CD4-positive, alpha-beta memory T cell (primary cell): ENCODE measurements around the gene TSGA10IP. TPM values are rescaled to one million over a fixed set of nuclear protein-coding genes. Genes with fewer than 3 reads are reported as not detected.
A peak's percentile ranks its signal among the peaks of the same experiment; 100 is the strongest.

Experiments used
- CTCF ChIA-PET: fragments of 350-600 bp; sonication (Branson Sonifier 250); formaldehyde crosslinking; loops from one replicate; lab custom pipeline; 2021; ENCODE audit warnings: inconsistent platforms; ENCODE audit not compliant: partially characterized antibody; lab: Charles Lee
- POLR2A ChIA-PET: fragments of 350-600 bp; sonication (Branson Sonifier 250); formaldehyde crosslinking; loops from one replicate; lab custom pipeline; 2021; ENCODE audit not compliant: partially characterized antibody; lab: Charles Lee
- DNase-seq, 5 donors: peaks; one replicate each; pipeline versions ENCODE4 v3.0.0 to v3.0.0-alpha.2; 2020 to 2022; ENCODE audit warnings: mixed read lengths in 1 of 5
- H3K27ac ChIP-seq: one replicate; pipeline ENCODE4 v1.7.0; 2013; ENCODE audit warnings: low read depth, low read length
- H3K27me3 ChIP-seq: 2 replicates; pipeline ENCODE4 v1.7.0; 2013; ENCODE audit warnings: mild to moderate bottlenecking, low read length, moderate library complexity; ENCODE audit not compliant: insufficient read depth
- H3K36me3 ChIP-seq: 2 replicates; pipeline ENCODE4 v1.7.0; 2013; ENCODE audit warnings: mild to moderate bottlenecking, low read length, moderate library complexity; ENCODE audit not compliant: insufficient read depth
- H3K4me1 ChIP-seq: 2 replicates; pipeline ENCODE4 v1.7.0; 2013; ENCODE audit warnings: mild to moderate bottlenecking, low read length, moderate library complexity; ENCODE audit not compliant: insufficient read depth
- H3K4me3 ChIP-seq, 2 donors: one replicate each; pipeline ENCODE4 v1.7.0; 2013; ENCODE audit warnings: low read length in 2 of 2, mild to moderate bottlenecking in 1 of 2
- H3K9me3 ChIP-seq, 2 donors: one replicate each; pipeline ENCODE4 v1.7.0; 2013; ENCODE audit warnings: low read length in 2 of 2, control low read depth in 1 of 2; ENCODE audit not compliant: control insufficient read depth in 1 of 2
- H3K27ac Mint-ChIP-seq, 7 donors: one replicate each; pipeline ENCODE4 v1.8.0; 2020 to 2021; ENCODE audit warnings: mixed read lengths in 7 of 7, mild to moderate bottlenecking in 6 of 7, inconsistent platforms in 3 of 7, moderate library complexity in 3 of 7
- H3K27me3 Mint-ChIP-seq, 2 donors: one replicate each; pipeline ENCODE4 v1.8.0; 2020 to 2021; ENCODE audit warnings: mixed read lengths in 2 of 2
- H3K36me3 Mint-ChIP-seq, 2 donors: one replicate each; pipeline ENCODE4 v1.8.0; 2020 to 2021; ENCODE audit warnings: mixed read lengths in 2 of 2, inconsistent platforms in 1 of 2, mild to moderate bottlenecking in 1 of 2
- H3K4me1 Mint-ChIP-seq, 4 donors: one replicate each; pipeline ENCODE4 v1.8.0; 2020 to 2021; ENCODE audit warnings: mixed read lengths in 4 of 4, mild to moderate bottlenecking in 1 of 4
- H3K4me3 Mint-ChIP-seq, 8 donors: one replicate each; pipeline ENCODE4 v1.8.0; 2020 to 2021; ENCODE audit warnings: mixed read lengths in 8 of 8, mild to moderate bottlenecking in 7 of 8, moderate library complexity in 6 of 8, inconsistent platforms in 3 of 8
- H3K9me3 Mint-ChIP-seq, 8 donors: one replicate each; pipeline ENCODE4 v1.8.0; 2020 to 2021; ENCODE audit warnings: mixed read lengths in 8 of 8, mild to moderate bottlenecking in 5 of 8, inconsistent platforms in 3 of 8, moderate library complexity in 1 of 8
- intact Hi-C: fragments of 100-400 bp; cut with micrococcal nuclease; formaldehyde crosslinking; loops from one replicate; pipeline ENCODE4 v1.15.1; 2023
- polyA plus RNA-seq, 2 donors: library from polyadenylated mRNA; unstranded; fragments of 300-500 nt; fragmentation: Illumina TruSeq; gene quantifications; one replicate each; pipeline ENCODE4 v1.2.3, GENCODE V29; 2021
- total RNA-seq, 2 experiments: library from RNA; stranded (reverse); gene quantifications; one replicate each; pipeline ENCODE4 v1.2.3, GENCODE V29; 2021

The TSGA10IP gene
- total and polyA plus RNA-seq, 4 experiments from 2014 or later = not detected

DNA sequence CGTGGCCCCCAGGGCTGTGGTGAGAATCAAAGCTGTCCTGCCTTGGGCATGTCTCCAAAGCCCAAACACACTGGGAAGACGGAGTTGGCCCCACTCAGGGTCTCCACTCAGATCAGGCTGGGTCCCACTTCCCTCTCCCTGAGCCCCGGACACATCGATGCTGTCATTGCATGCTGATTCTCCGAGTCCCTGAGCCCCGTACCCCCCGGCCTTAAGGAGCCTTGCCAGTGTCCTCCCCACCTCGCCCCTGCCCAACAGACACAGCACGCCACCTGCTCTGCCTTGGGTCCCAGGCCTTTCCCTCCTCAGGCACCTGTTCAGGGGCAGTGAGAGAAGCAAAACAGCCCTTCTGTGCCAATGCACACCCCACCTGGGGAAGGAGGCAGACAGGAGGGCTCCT, 42.1 kb downstream of the TSGA10IP start:
- POLR2A ChIA-PET = interaction anchor here (1.5 kb wide), 1 partner anchor 276 kb away, joined by 6 read pairs; the partner anchor contains the start of gene KAT5
- peak in 1 of 5 donors; percentile 29 for DNase-seq
- Histone ChIP-seq H3K9me3 (no peaks in the 10 kb centered on the region), H3K4me3 (no peak overlapping the region), H3K27ac (no peak overlapping the region), H3K27me3 (no peaks in the 10 kb centered on the region), H3K36me3 (no peaks in the 10 kb centered on the region), H3K4me1 (peaks cover 6% of the 10 kb centered on the region)
- intact Hi-C loops = no loop called here
- Mint-ChIP-seq H3K36me3 (peaks cover 0 to 3% of the 10 kb centered on the region in 2 donors), H3K27me3 (no peaks in the 10 kb centered on the region), H3K4me3 (no peak overlapping the region), H3K9me3 (no peaks in the 10 kb centered on the region), H3K27ac (peak overlapping the region in 1 of 7 donors; percentile 77), H3K4me1 (peaks cover 5 to 7% (median 6%) of the 10 kb centered on the region in 4 donors)
- CTCF ChIA-PET = interaction anchor here (13.9 kb wide), 1 partner anchor 100 kb away, joined by 255 read pairs; the partner anchor contains the start of genes CCDC85B and FIBP

- Histone ChIP-seq H3K27ac (no peak overlapping the region), H3K4me3 (no peak overlapping the region), H3K27me3 (no peaks in the 10 kb centered on the region), H3K4me1 (peaks cover 6% of the 10 kb centered on the region), H3K36me3 (no peaks in the 10 kb centered on the region), H3K9me3 (no peaks in the 10 kb centered on the region)
- Mint-ChIP-seq H3K4me1 (peaks cover 5 to 7% (median 6%) of the 10 kb centered on the region in 4 donors), H3K9me3 (no peaks in the 10 kb centered on the region), H3K27ac (peak overlapping the region; percentile 68 to 95 (median 86)), H3K27me3 (no peaks in the 10 kb centered on the region), H3K36me3 (peaks cover 0 to 3% of the 10 kb centered on the region in 2 donors), H3K4me3 (peak overlapping the region in 1 of 8 donors; percentile 3)
- intact Hi-C loops = loop anchor here (1.0 kb wide), 8 partner anchors 33 to 283 kb away; partner anchors contain the start of genes AP5B1, FIBP and KAT5
- ChIA-PET CTCF (interaction anchor here (0.7 to 13.9 kb wide), 13 partner anchors 9 to 277 kb away, joined by 3 to 255 read pairs (median 4); partner anchors contain the start of genes CCDC85B, FIBP and KAT5), POLR2A (interaction anchor here (0.7 to 2.9 kb wide), 7 partner anchors 70 to 277 kb away, joined by 3 to 18 read pairs (median 6); partner anchors contain the start of genes C11orf68, CCDC85B, DRAP1 and FIBP)
- DNase-seq = peak; percentile 92 to 94 (median 93)
These were observed 43.7 kb downstream of the TSGA10IP start for GRCh38 chr11:65988791-65989592.

- no peaks in the 10 kb centered on the region for H3K9me3 Mint-ChIP-seq
- peaks cover 2% of the 10 kb centered on the region for H3K36me3 ChIP-seq
- H3K4me3 ChIP-seq = no peak overlapping the region
- intact Hi-C loops = no loop called here
- ChIA-PET POLR2A (interaction anchor here (1.5 to 1.6 kb wide), 2 partner anchors 91 to 104 kb away, joined by 4 read pairs; partner anchors contain the start of genes FIBP and FOSL1), CTCF (interaction anchor here (0.8 to 13.9 kb wide), 9 partner anchors 9 to 280 kb away, joined by 3 to 255 read pairs (median 3); partner anchors contain the start of genes BANF1, CCDC85B, EIF1AD and FIBP)
- H3K27ac Mint-ChIP-seq = peak overlapping the region in 4 of 7 donors; percentile 28 to 78 (median 44)
- no peaks in the 10 kb centered on the region for H3K9me3 ChIP-seq
- no peaks in the 10 kb centered on the region for H3K27me3 Mint-ChIP-seq
- H3K4me1 Mint-ChIP-seq = peaks cover 5 to 7% (median 7%) of the 10 kb centered on the region in 4 donors
- peaks cover 6% of the 10 kb centered on the region for H3K4me1 ChIP-seq
- H3K4me3 Mint-ChIP-seq = no peak overlapping the region
- peaks cover 10 to 16% of the 10 kb centered on the region in 2 donors for H3K36me3 Mint-ChIP-seq
- H3K27me3 ChIP-seq = no peaks in the 10 kb centered on the region
- no peak overlapping the region for H3K27ac ChIP-seq
- DNase-seq = no peak
These were observed 46.8 kb downstream of the TSGA10IP start for GRCh38 chr11:65992056-65992455.

DNA sequence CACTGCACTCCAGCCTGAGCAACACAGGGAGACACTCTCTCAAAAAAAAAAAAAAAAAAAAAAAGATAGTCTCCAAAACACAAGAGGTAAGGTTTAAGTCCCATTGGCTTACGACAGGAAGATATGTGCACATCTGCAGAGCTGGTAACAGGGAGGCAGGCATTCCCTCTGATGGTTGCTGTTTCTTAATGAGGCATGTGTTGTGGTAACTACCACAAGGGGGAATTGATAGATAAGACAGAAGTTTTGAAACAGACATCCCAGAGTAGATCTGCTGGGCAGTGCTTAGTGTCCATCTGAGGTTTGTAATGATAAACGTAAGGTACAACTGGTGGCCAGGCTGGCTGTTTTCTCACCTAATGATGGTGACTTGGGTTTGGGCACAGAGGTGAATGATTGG, 52.0 kb downstream of the TSGA10IP start:
- H3K36me3 ChIP-seq = peaks cover 37% of the 10 kb centered on the region
- peak in 1 of 5 donors; percentile 16 for DNase-seq
- H3K9me3 ChIP-seq = no peaks in the 10 kb centered on the region
- peaks cover 8 to 32% (median 17%) of the 10 kb centered on the region in 4 donors for H3K4me1 Mint-ChIP-seq
- H3K4me3 ChIP-seq = no peak overlapping the region
- peak overlapping the region in 1 of 8 donors; percentile 53 for H3K4me3 Mint-ChIP-seq
- peaks cover 17% of the 10 kb centered on the region for H3K4me1 ChIP-seq
- ChIA-PET CTCF (interaction anchor here (2.0 kb wide), 1 partner anchor 113 kb away, joined by 6 read pairs; no protein-coding TSS in a partner anchor), POLR2A (no interaction called here)
- H3K27me3 ChIP-seq = no peaks in the 10 kb centered on the region
- H3K27ac ChIP-seq = no peak overlapping the region
- no peaks in the 10 kb centered on the region for H3K9me3 Mint-ChIP-seq
- peaks cover 30 to 58% of the 10 kb centered on the region in 2 donors for H3K36me3 Mint-ChIP-seq
- H3K27me3 Mint-ChIP-seq = no peaks in the 10 kb centered on the region
- intact Hi-C loops = no loop called here
- peak overlapping the region in 3 of 7 donors; percentile 5 to 71 (median 35) for H3K27ac Mint-ChIP-seq

GRCh38 chr11:66001942-66002647, 56.8 kb downstream of the TSGA10IP start, which contains the start of the genes BANF1 and EIF1AD:
Gene BANF1, plus strand, starts transcription at chr11:66002503. Its CDS starts 748 bp downstream, at chr11:66003251.
Gene EIF1AD, minus strand, starts transcription at chr11:66002157. Its CDS starts 1,768 bp downstream, at chr11:66000389.
- H3K9me3 ChIP-seq = no peaks in the 10 kb centered on the region
- peaks cover 12 to 49% (median 27%) of the 10 kb centered on the region in 4 donors for H3K4me1 Mint-ChIP-seq
- peaks cover 26% of the 10 kb centered on the region for H3K4me1 ChIP-seq
- peak within 1 kb of the TSS; percentile 96 to 99 (median 99) for H3K27ac Mint-ChIP-seq
- H3K27ac ChIP-seq = peak within 1 kb of the TSS; percentile 87
- peak within 1 kb of the TSS; percentile 68 to 82 for H3K4me3 ChIP-seq
- intact Hi-C loops = loop anchor here (1.0 to 2.0 kb wide), 8 partner anchors 41 to 432 kb away; partner anchors contain the start of genes CFL1, PCNX3, SART1 and SF3B2
- no peaks in the 10 kb centered on the region for H3K9me3 Mint-ChIP-seq
- peak within 1 kb of the TSS; percentile 94 to 100 (median 99) for H3K4me3 Mint-ChIP-seq
- peaks cover 20 to 60% of the 10 kb centered on the region in 2 donors for H3K36me3 Mint-ChIP-seq
- peak; percentile 95 to 97 (median 96) for DNase-seq
- H3K27me3 Mint-ChIP-seq = no peaks in the 10 kb centered on the region
- H3K36me3 ChIP-seq = peaks cover 44% of the 10 kb centered on the region
- no peaks in the 10 kb centered on the region for H3K27me3 ChIP-seq
- CTCF ChIA-PET = interaction anchor here (0.6 to 2.4 kb wide), 9 partner anchors 11 to 290 kb away, joined by 3 to 11 read pairs (median 5); partner anchors contain the start of genes FIBP, KAT5 and MUS81
- POLR2A ChIA-PET = interaction anchor here (0.7 to 1.5 kb wide), 24 partner anchors 20 to 387 kb away, joined by 3 to 44 read pairs (median 6); partner anchors contain the start of genes C11orf68, CCDC85B, CFL1 and DRAP1

- no peaks in the 10 kb centered on the region for H3K27me3 ChIP-seq
- Mint-ChIP-seq H3K27me3 (no peaks in the 10 kb centered on the region), H3K4me1 (peaks cover 10 to 44% (median 27%) of the 10 kb centered on the region in 4 donors), H3K4me3 (peak overlapping the region; percentile 94 to 100 (median 99)), H3K36me3 (peaks cover 15 to 54% of the 10 kb centered on the region in 2 donors), H3K27ac (peak overlapping the region; percentile 93 to 99 (median 98)), H3K9me3 (no peaks in the 10 kb centered on the region)
- peaks cover 38% of the 10 kb centered on the region for H3K36me3 ChIP-seq
- H3K4me1 ChIP-seq = peaks cover 26% of the 10 kb centered on the region
- ChIA-PET POLR2A (interaction anchor here (0.5 to 1.5 kb wide), 25 partner anchors 20 to 1280 kb away, joined by 3 to 44 read pairs (median 5); partner anchors contain the start of genes C11orf68, CCDC85B, CFL1 and DRAP1), CTCF (interaction anchor here (0.6 to 2.4 kb wide), 10 partner anchors 11 to 291 kb away, joined by 3 to 11 read pairs (median 5); partner anchors contain the start of genes FIBP, KAT5 and MUS81)
- intact Hi-C loops = loop anchor here (1.0 to 2.0 kb wide), 8 partner anchors 41 to 432 kb away; partner anchors contain the start of genes CFL1, PCNX3, SART1 and SF3B2
- H3K9me3 ChIP-seq = no peaks in the 10 kb centered on the region
- H3K27ac ChIP-seq = peak overlapping the region; percentile 87
- no peak for DNase-seq
- H3K4me3 ChIP-seq = peak overlapping the region; percentile 68 to 82
These were observed 57.5 kb downstream of the TSGA10IP start for GRCh38 chr11:66002648-66003225.
